ENCODE results near the gene COA1. TPM values are rescaled to one million over a fixed set of nuclear protein-coding genes. Genes with fewer than 3 reads are reported as not detected.

The COA1 gene
- total RNA-seq, 4 donors from 2014 or later, result 20.6 to 48.9 (median 33.2) TPM

DNA sequence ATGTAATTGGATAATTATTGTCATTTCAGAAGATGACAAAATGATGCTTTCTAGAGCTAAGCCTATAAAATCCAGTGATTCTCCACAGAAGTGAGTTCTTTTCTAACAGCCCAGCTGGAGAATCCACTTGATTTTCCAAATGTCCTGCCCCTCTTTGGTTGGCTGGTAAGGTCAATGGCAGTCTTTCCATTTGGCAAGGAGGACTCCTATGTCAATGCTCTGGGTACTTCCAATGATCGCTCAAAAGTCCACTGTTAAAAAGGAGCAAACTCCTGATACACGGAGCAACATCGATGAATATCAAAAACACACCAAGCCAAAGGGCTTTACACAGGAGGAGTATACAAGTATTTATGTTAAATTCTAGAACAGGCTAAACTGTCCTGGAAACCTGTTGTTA is 88.6 kb downstream of the COA1 start:
- WGBS, 2 donors (ENCODE audit: low coverage in 1 of 2), result 100% methylated on average over 3 of the region's 3 CpGs; no CpG with 5 or more reads in 1 of the 2 donors
- H3K36me3 ChIP-seq, result peaks cover 0 to 55% of the 10 kb centered on the region in 2 donors
- ATAC-seq, result no peak

DNA sequence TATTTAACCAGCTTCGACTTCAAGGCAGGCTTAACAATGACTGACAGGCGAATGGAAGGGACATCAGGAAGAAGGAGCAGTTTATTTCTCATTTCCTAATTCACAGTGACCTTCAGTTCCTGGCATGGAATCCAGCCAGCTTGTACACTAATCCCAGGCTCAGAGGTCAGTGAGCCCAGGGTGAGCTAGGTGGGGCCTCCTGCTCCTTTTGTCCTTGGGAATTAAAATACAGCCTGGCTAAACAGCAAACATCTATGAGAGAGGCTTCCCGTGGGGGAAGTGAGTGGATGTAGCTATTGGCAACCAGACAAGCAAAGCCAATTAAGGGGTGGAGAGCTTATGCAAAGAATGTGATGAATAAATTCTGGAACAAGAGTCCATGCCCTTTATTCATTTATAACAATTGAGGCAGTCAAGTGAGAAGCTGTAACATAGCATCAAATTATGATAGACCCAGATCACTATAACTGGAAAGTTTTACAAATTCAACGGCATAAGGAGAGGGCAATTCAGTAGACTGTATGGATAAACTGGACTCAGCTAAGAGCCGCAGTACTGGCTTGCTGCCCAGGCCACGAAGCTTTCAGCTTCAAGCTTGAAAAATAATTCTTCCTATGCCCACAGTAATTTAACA is 89.3 kb downstream of the COA1 start:
- TF ChIP-seq POLR2AphosphoS5 (IDR thresholded peaks at IDR 0.05) (peak; percentile 46), EP300 (IDR thresholded peaks at IDR 0.05) (no peak), POLR2A (IDR thresholded peaks at IDR 0.05) (no peak)
- Histone ChIP-seq H3K27ac (peak overlapping the region; percentile 65 to 86 (median 80)), H3K4me3 (no peak overlapping the region), H3K9me3 (no peaks in the 10 kb centered on the region), H3K27me3 (no peaks in the 10 kb centered on the region), H3K4me1 (peaks cover 2 to 38% (median 14%) of the 10 kb centered on the region in 3 donors), H3K36me3 (peaks cover 0 to 55% of the 10 kb centered on the region in 2 donors)
- WGBS, 2 donors (ENCODE audit: low coverage in 1 of 2), result 11 to 21% methylated on average over 6 of the region's 6 CpGs
- peak; percentile 79 for ATAC-seq

More for the DNA sequence above, 88.6 kb downstream of the COA1 start:
- no peak overlapping the region for H3K4me3 ChIP-seq
- H3K27me3 ChIP-seq, result no peaks in the 10 kb centered on the region
- peaks cover 3 to 40% (median 14%) of the 10 kb centered on the region in 3 donors for H3K4me1 ChIP-seq
- peak overlapping the region; percentile 65 to 86 (median 80) for H3K27ac ChIP-seq
- no peak for TF ChIP-seq POLR2AphosphoS5 (IDR thresholded peaks at IDR 0.05)
- no peak for TF ChIP-seq POLR2A (IDR thresholded peaks at IDR 0.05)
- TF ChIP-seq, protein P1, sequence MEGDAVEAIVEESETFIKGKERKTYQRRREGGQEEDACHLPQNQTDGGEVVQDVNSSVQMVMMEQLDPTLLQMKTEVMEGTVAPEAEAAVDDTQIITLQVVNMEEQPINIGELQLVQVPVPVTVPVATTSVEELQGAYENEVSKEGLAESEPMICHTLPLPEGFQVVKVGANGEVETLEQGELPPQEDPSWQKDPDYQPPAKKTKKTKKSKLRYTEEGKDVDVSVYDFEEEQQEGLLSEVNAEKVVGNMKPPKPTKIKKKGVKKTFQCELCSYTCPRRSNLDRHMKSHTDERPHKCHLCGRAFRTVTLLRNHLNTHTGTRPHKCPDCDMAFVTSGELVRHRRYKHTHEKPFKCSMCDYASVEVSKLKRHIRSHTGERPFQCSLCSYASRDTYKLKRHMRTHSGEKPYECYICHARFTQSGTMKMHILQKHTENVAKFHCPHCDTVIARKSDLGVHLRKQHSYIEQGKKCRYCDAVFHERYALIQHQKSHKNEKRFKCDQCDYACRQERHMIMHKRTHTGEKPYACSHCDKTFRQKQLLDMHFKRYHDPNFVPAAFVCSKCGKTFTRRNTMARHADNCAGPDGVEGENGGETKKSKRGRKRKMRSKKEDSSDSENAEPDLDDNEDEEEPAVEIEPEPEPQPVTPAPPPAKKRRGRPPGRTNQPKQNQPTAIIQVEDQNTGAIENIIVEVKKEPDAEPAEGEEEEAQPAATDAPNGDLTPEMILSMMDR (IDR thresholded peaks at IDR 0.05), result no peak
- no peak for TF ChIP-seq EP300 (IDR thresholded peaks at IDR 0.05)
- no peaks in the 10 kb centered on the region for H3K9me3 ChIP-seq

DNA sequence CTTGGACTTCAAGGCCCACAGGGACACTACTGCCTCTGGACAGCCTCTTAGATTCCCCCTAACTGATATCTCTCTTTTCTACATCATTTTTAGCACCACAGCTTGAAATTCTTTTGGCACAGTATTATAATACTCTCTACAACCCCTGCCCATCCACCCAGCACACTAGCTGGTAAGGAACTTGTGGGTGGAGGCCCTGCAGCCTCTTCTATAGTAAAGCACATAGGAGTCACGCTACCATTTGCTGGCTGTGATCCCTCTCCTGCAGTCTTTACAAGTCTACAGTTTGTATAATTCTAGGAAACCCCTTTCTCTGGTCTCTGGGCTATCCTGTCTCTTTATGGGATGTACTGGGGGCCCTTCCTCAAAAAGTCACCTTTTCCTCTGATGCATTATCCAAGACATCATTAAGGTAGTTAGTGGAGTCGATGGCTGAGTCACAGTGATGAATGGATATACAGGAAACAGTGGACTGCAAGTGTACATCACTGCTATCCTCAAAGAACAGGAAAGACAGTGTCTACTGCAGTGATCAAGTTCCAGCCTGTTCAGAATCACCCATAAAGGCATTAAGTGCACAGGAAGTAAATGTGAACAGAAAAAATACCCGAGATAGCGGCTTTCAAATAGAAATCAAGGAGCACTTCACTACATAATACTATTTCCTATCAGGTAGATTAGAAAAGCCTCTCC is 92.1 kb downstream of the COA1 start:
- peak overlapping the region in 3 of 4 donors; percentile 71 to 80 (median 72) for H3K27ac ChIP-seq
- H3K4me1 ChIP-seq, result peaks cover 2 to 38% (median 14%) of the 10 kb centered on the region in 3 donors
- H3K27me3 ChIP-seq, result no peaks in the 10 kb centered on the region
- no peak overlapping the region for H3K4me3 ChIP-seq
- ATAC-seq, result no peak
- 89 to 94% methylated on average over 2 to 3 of the region's 4 CpGs for WGBS, 2 donors (ENCODE audit: low coverage in 1 of 2)
- H3K36me3 ChIP-seq, result peaks cover 0 to 51% of the 10 kb centered on the region in 2 donors
- no peaks in the 10 kb centered on the region for H3K9me3 ChIP-seq
- TF ChIP-seq EP300 (IDR thresholded peaks at IDR 0.05) (no peak), POLR2A (IDR thresholded peaks at IDR 0.05) (no peak), POLR2AphosphoS5 (IDR thresholded peaks at IDR 0.05) (no peak)
- TF ChIP-seq, protein P1 (IDR thresholded peaks at IDR 0.05), result no peak

DNA sequence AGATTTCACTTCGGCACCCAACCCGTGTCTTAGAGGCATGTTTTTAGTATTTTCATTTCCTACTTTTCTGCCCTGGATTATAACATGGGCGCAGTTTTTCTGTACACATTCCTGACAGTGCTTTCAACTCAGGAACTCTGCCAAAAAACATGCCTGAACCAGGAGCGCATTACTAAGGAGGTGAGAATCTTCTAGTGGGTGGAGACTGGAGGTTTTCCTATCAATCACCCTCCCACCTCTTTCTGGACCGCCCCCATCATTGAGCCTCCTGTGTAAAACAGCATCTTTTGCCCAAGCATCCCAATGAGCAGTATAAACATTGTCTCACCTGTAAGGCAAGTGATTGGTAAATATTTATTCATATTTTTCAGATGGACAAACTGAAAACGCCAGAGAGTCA is 93.2 kb downstream of the COA1 start:
- H3K9me3 ChIP-seq, result no peaks in the 10 kb centered on the region
- peak; percentile 52 for ATAC-seq
- H3K27ac ChIP-seq, result peak overlapping the region; percentile 66 to 80 (median 72)
- no peaks in the 10 kb centered on the region for H3K27me3 ChIP-seq
- H3K4me1 ChIP-seq, result peaks cover 2 to 38% (median 14%) of the 10 kb centered on the region in 3 donors
- TF ChIP-seq EP300 (IDR thresholded peaks at IDR 0.05), result no peak
- TF ChIP-seq POLR2AphosphoS5 (IDR thresholded peaks at IDR 0.05), result no peak
- TF ChIP-seq, protein P1 (IDR thresholded peaks at IDR 0.05), result no peak
- TF ChIP-seq POLR2A (IDR thresholded peaks at IDR 0.05), result no peak
- 39 to 47% methylated on average over 5 to 6 of the region's 6 CpGs for WGBS, 2 donors (ENCODE audit: low coverage in 1 of 2)
- H3K4me3 ChIP-seq, result no peak overlapping the region
- H3K36me3 ChIP-seq, result peaks cover 0 to 49% of the 10 kb centered on the region in 2 donors

DNA sequence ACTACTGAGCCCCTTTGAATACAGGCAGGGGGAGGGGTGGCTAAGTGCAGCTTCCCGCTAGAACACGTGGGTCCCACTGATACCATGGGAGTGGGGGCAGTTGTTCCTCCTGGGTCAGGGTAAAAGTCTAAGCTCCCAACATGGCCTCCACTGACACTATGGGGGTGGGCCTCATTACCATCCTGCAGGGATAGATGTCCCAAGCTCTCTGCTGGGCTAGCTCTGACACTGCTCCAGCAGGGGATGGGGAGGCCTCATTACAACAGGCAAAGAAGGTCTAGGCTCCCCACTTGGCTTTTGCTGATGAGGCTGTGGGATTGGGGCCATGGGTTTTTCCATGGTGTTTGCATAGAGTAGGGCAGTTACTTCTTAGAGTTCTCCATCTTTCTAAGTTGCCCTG is 94.9 kb downstream of the COA1 start:
- H3K4me1 ChIP-seq, result peaks cover 0 to 24% (median 1%) of the 10 kb centered on the region in 3 donors
- H3K9me3 ChIP-seq, result no peaks in the 10 kb centered on the region
- no peaks in the 10 kb centered on the region for H3K27me3 ChIP-seq
- WGBS, 2 donors (ENCODE audit: low coverage in 1 of 2), result 100% methylated on average over 1 of the region's 2 CpGs; no CpG with 5 or more reads in 1 of the 2 donors
- H3K27ac ChIP-seq, result no peak overlapping the region
- H3K36me3 ChIP-seq, result peaks cover 0 to 58% of the 10 kb centered on the region in 2 donors
- H3K4me3 ChIP-seq, result no peak overlapping the region
- no peak for ATAC-seq
- no peak for TF ChIP-seq POLR2AphosphoS5 (IDR thresholded peaks at IDR 0.05)
- no peak for TF ChIP-seq POLR2A (IDR thresholded peaks at IDR 0.05)
- no peak for TF ChIP-seq EP300 (IDR thresholded peaks at IDR 0.05)
- TF ChIP-seq, protein P1 (IDR thresholded peaks at IDR 0.05), result no peak

All from gastroesophageal sphincter (tissue), 4 donors.